MM.1S (cell line): ENCODE results near the gene TOX3.

Experiments used
- DNase-seq: peaks from one replicate; pipeline ENCODE4 v3.0.0-alpha.2; 2015
- H2AFZ ChIP-seq: fragments of 300-600 bp; sonication (generic); 2 replicates; pipeline ENCODE4 v1.6.0; 2016; ENCODE audit warnings: antibody characterized with exemption, low read length
- H3F3A ChIP-seq: fragments of 300-600 bp; sonication (generic); 2 replicates; pipeline ENCODE4 v1.6.1; 2016; ENCODE audit warnings: mild to moderate bottlenecking, antibody characterized with exemption, low read length, moderate library complexity, mixed read lengths; ENCODE audit not compliant: insufficient read depth
- H3K27ac ChIP-seq: fragments of 300-600 bp; sonication (generic); 2 replicates; pipeline ENCODE4 v1.5.1; 2016; ENCODE audit warnings: mild to moderate bottlenecking, low read length
- H3K27me3 ChIP-seq: fragments of 300-600 bp; sonication (generic); replicated peaks from 2 replicates; pipeline ENCODE4 v1.6.0; 2016; ENCODE audit warnings: low read length; ENCODE audit not compliant: insufficient read depth
- H3K36me3 ChIP-seq: fragments of 300-600 bp; sonication (generic); replicated peaks from 2 replicates; pipeline ENCODE4 v1.6.1; 2016; ENCODE audit warnings: mild to moderate bottlenecking, low read length, mixed read lengths; ENCODE audit not compliant: insufficient read depth
- H3K4me1 ChIP-seq: fragments of 300-600 bp; sonication (generic); 2 replicates; pipeline ENCODE4 v1.6.1; 2016; ENCODE audit warnings: low read length, mixed read lengths
- H3K4me2 ChIP-seq: fragments of 300-600 bp; sonication (generic); 2 replicates; pipeline ENCODE4 v1.6.0; 2016; ENCODE audit warnings: low read depth, low read length
- H3K4me3 ChIP-seq: fragments of 300-600 bp; sonication (generic); 2 replicates; pipeline ENCODE4 v1.5.1; 2016; ENCODE audit warnings: low read length, mixed read lengths
- H3K79me2 ChIP-seq: fragments of 300-600 bp; sonication (generic); 2 replicates; pipeline ENCODE4 v1.6.1; 2016; ENCODE audit warnings: mixed run types, low read length, mixed read lengths
- H3K9ac ChIP-seq: fragments of 300-600 bp; sonication (generic); 2 replicates; pipeline ENCODE4 v1.6.1; 2016; ENCODE audit warnings: low read length, mixed read lengths
- H3K9me2 ChIP-seq: fragments of 300-600 bp; sonication (generic); replicated peaks from 2 replicates; pipeline ENCODE4 v1.6.1; 2016; ENCODE audit warnings: mild to moderate bottlenecking, low read length, mixed read lengths; ENCODE audit not compliant: insufficient read depth
- H3K9me3 ChIP-seq: fragments of 300-600 bp; sonication (generic); replicated peaks from 2 replicates; pipeline ENCODE4 v1.6.1; 2016; ENCODE audit warnings: mild to moderate bottlenecking, low read length, mixed read lengths; ENCODE audit not compliant: insufficient read depth
- H4K20me1 ChIP-seq: fragments of 300-600 bp; sonication (generic); 2 replicates; pipeline ENCODE4 v1.6.1; 2016; ENCODE audit warnings: mild to moderate bottlenecking, low read length, moderate library complexity, mixed read lengths; ENCODE audit not compliant: insufficient read depth
- EZH2 ChIP-seq: fragments of 300-600 bp; sonication (generic); optimal IDR thresholded peaks from 2 replicates; pipeline ENCODE3; 2017; ENCODE audit warnings: low read depth, mild to moderate bottlenecking, antibody characterized with exemption, low read length, mixed read lengths
- EZH2phosphoT487 ChIP-seq: fragments of 300-600 bp; sonication (generic); IDR thresholded peaks from 2 replicates; pipeline ENCODE4 v1.6.1; 2018; ENCODE audit warnings: antibody characterized with exemption, low read length
- TF ChIP-seq, protein P1 (sequence below): fragments of 300-600 bp; sonication (generic); IDR thresholded peaks from 2 replicates; pipeline ENCODE4 v1.5.1; 2016; ENCODE audit warnings: antibody characterized with exemption, low read length, mixed read lengths

TOX3 gene

DNA sequence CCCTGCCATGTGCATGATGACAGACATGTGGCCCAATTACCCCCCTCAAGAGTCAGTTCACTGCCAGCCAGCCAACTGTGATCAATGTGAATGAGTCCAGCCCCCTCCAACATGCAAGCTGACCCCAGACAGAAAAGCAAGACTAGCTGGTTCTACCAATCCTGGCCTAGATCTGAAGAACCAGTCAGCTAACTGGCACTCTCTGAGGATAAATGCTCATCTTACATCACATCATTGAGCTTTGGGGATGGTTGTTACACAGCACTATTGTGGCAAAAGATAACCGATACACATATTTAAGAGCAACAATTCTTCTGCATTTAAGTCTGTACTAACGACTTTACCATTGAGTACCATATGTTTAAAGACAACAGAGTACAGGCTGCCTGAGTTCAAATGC lies 106.7 kb downstream of the TOX3 start:
- Histone ChIP-seq H3K4me2 (no peak overlapping the region), H4K20me1 (no peaks in the 10 kb centered on the region), H3K9me3 (no peaks in the 10 kb centered on the region), H3K9ac (no peak overlapping the region), H3K4me1 (no peaks in the 10 kb centered on the region), H3K27ac (no peak overlapping the region), H3K36me3 (no peaks in the 10 kb centered on the region), H3K4me3 (no peak overlapping the region), H3K79me2 (no peaks in the 10 kb centered on the region), H3K9me2 (no peaks in the 10 kb centered on the region), H2AFZ (no peak overlapping the region), H3F3A (no peaks in the 10 kb centered on the region), H3K27me3 (no peaks in the 10 kb centered on the region)
- TF ChIP-seq EZH2 (no peak), EZH2phosphoT487 (no peak)
- TF ChIP-seq, protein P1, sequence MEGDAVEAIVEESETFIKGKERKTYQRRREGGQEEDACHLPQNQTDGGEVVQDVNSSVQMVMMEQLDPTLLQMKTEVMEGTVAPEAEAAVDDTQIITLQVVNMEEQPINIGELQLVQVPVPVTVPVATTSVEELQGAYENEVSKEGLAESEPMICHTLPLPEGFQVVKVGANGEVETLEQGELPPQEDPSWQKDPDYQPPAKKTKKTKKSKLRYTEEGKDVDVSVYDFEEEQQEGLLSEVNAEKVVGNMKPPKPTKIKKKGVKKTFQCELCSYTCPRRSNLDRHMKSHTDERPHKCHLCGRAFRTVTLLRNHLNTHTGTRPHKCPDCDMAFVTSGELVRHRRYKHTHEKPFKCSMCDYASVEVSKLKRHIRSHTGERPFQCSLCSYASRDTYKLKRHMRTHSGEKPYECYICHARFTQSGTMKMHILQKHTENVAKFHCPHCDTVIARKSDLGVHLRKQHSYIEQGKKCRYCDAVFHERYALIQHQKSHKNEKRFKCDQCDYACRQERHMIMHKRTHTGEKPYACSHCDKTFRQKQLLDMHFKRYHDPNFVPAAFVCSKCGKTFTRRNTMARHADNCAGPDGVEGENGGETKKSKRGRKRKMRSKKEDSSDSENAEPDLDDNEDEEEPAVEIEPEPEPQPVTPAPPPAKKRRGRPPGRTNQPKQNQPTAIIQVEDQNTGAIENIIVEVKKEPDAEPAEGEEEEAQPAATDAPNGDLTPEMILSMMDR: no peak
- DNase-seq: no peak

DNA sequence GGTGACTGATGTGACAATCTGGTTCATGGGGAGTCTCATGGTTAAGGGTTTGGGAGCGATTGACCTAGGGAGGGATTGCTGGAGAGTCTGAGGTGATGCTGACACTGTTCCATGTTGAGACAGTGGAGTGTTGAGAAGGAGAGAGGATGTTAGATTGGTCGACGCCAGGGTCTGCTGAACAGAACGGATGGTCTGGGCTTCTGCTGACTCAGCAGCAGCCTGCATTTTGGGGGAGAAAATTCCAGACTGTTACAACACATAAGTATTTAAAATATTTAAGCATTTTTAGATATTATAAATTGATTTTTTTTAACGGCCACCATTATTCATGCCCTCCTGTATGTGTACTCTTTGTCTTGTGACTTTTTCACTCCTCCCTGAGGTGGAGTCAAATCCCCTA lies 107.2 kb downstream of the TOX3 start:
- H2AFZ ChIP-seq: no peak overlapping the region
- H3K27me3 ChIP-seq: no peaks in the 10 kb centered on the region
- H4K20me1 ChIP-seq: no peaks in the 10 kb centered on the region
- no peak overlapping the region for H3K27ac ChIP-seq
- no peak overlapping the region for H3K9ac ChIP-seq
- H3K4me2 ChIP-seq: no peak overlapping the region
- no peaks in the 10 kb centered on the region for H3K79me2 ChIP-seq
- no peak overlapping the region for H3K4me3 ChIP-seq
- no peaks in the 10 kb centered on the region for H3K9me3 ChIP-seq
- H3F3A ChIP-seq: no peaks in the 10 kb centered on the region
- no peaks in the 10 kb centered on the region for H3K9me2 ChIP-seq
- no peak for TF ChIP-seq EZH2phosphoT487
- no peak for TF ChIP-seq EZH2
- TF ChIP-seq, protein P1: no peak
- no peaks in the 10 kb centered on the region for H3K36me3 ChIP-seq
- no peak for DNase-seq
- no peaks in the 10 kb centered on the region for H3K4me1 ChIP-seq

DNA sequence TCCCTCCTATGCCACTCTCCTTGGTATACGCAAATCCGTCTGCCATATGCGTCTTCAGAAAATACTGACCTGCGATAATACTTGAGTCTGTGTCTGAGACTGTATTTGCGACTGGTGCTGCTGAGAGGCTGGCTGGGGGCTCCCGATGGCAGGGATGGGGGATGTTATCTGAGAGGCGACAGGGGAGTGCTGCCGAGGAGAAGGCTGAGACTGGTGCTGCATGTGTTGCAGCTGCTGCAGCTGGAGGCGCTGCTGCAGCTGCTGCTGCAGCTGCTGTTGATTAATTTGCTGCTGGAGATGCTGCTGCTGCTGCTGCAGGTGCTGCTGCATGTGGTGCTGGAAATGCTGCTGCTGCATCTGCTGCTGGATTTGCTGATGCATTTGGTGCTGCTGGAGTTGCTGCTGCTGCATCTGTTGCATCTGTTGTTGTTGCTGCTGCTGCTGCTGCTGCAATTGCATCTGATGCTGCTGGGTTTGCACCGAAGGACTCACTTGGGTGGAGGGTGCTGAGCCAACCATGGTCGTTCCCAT lies 107.7 kb downstream of the TOX3 start:
- Histone ChIP-seq H4K20me1 (no peaks in the 10 kb centered on the region), H3K4me2 (no peak overlapping the region), H2AFZ (no peak overlapping the region), H3F3A (no peaks in the 10 kb centered on the region), H3K79me2 (no peaks in the 10 kb centered on the region), H3K4me3 (no peak overlapping the region), H3K27ac (no peak overlapping the region), H3K9me2 (no peaks in the 10 kb centered on the region), H3K4me1 (no peaks in the 10 kb centered on the region), H3K9ac (no peak overlapping the region), H3K9me3 (no peaks in the 10 kb centered on the region), H3K36me3 (no peaks in the 10 kb centered on the region), H3K27me3 (no peaks in the 10 kb centered on the region)
- no peak for TF ChIP-seq EZH2
- TF ChIP-seq EZH2phosphoT487: no peak
- DNase-seq: no peak

DNA sequence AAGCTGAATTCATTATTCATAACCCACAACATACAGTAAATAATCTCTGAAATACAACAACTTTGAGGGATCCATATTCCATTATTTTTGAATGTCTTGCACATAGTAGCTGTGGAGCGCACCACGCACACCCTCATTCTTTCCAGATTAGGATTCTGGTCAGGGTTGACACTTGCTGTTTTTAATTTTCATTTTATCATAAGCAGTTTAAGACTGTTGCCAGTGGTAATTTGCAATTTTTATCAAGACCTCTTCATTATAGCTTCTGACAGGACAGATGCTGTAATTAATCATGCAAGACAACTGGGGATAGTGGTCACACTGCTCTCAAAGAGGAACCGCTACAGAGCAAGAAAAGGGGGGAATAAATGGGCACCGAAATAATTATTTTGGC lies 109.7 kb downstream of the TOX3 start:
- Histone ChIP-seq H4K20me1 (no peaks in the 10 kb centered on the region), H3K9me2 (no peaks in the 10 kb centered on the region), H3K4me1 (no peaks in the 10 kb centered on the region), H3F3A (no peaks in the 10 kb centered on the region), H3K27ac (no peak overlapping the region), H3K27me3 (no peaks in the 10 kb centered on the region), H2AFZ (no peak overlapping the region), H3K4me3 (no peak overlapping the region), H3K36me3 (no peaks in the 10 kb centered on the region), H3K9me3 (no peaks in the 10 kb centered on the region), H3K4me2 (no peak overlapping the region), H3K9ac (no peak overlapping the region), H3K79me2 (no peaks in the 10 kb centered on the region)
- TF ChIP-seq, protein P1: no peak
- no peak for TF ChIP-seq EZH2
- TF ChIP-seq EZH2phosphoT487: no peak
- no peak for DNase-seq
